HepG2 (cell line): ENCODE measurements around the gene LAPTM4A. TPM values are rescaled to one million over a fixed set of nuclear protein-coding genes. Genes with fewer than 3 reads are reported as not detected.

Experiments used
- DZIP1 ChIP-seq: sonication (generic); formaldehyde crosslinking; IDR thresholded peaks from 2 replicates; pipeline ENCODE4 v1.5.0; 2020; ENCODE audit warnings: mild to moderate bottlenecking, missing genetic modification reagents
- GABPA ChIP-seq, 2 experiments: IDR thresholded peaks; 2 replicates each; pipeline ENCODE4 v1.6.1; 2011 to 2016; ENCODE audit warnings: low read depth in 2 of 2, low read length in 1 of 2, missing biosample characterization in 1 of 2, missing genetic modification characterization in 1 of 2
- GRHL1 ChIP-seq: sonication (generic); formaldehyde crosslinking; conservative IDR thresholded peaks from 2 replicates; pipeline ENCODE4 v1.8.0; 2022; ENCODE audit warnings: missing genetic modification reagents
- HOXA7 ChIP-seq: sonication (generic); formaldehyde crosslinking; IDR thresholded peaks from 2 replicates; pipeline ENCODE4 v1.8.1; 2022; ENCODE audit warnings: mild to moderate bottlenecking, missing genetic modification reagents, moderate library complexity
- NFIC ChIP-seq: IDR thresholded peaks from 2 replicates; pipeline ENCODE4 v1.6.1; 2012; ENCODE audit warnings: mild to moderate bottlenecking, low read length, inconsistent platforms
- PBX3 ChIP-seq: sonication (generic); formaldehyde crosslinking; IDR thresholded peaks from 2 replicates; pipeline ENCODE4 v1.8.1; 2023; ENCODE audit warnings: missing genetic modification reagents, inconsistent platforms, borderline replicate concordance
- PREB ChIP-seq: sonication (generic); formaldehyde crosslinking; IDR thresholded peaks from 2 replicates; pipeline ENCODE4 v1.4.0; 2020; ENCODE audit warnings: missing genetic modification reagents
- SAP130 ChIP-seq: IDR thresholded peaks from 2 replicates; pipeline ENCODE4 v1.6.1; 2016; ENCODE audit warnings: low read depth
- SP2 ChIP-seq: sonication (generic); formaldehyde crosslinking; IDR thresholded peaks from 2 replicates; pipeline ENCODE4 v1.5.1; 2020; ENCODE audit warnings: mild to moderate bottlenecking, missing genetic modification reagents
- SP4 ChIP-seq: sonication (generic); formaldehyde crosslinking; IDR thresholded peaks from 2 replicates; pipeline ENCODE4 v1.8.1; 2023; ENCODE audit warnings: mild to moderate bottlenecking, missing genetic modification reagents
- ZBTB20 ChIP-seq: sonication (generic); formaldehyde crosslinking; IDR thresholded peaks from 2 replicates; pipeline ENCODE4 v1.8.1; 2023; ENCODE audit warnings: missing genetic modification reagents, low read depth, mild to moderate bottlenecking, borderline replicate concordance
- ZFP36 ChIP-seq: fragments of 150-350 bp; IDR thresholded peaks from 2 replicates; pipeline ENCODE4 v1.6.1; 2018; ENCODE audit warnings: borderline replicate concordance, low read length, low read depth; ENCODE audit not compliant: partially characterized antibody
- ZFP41 ChIP-seq: sonication (generic); formaldehyde crosslinking; IDR thresholded peaks from 2 replicates; pipeline ENCODE4 v1.4.0; 2020; ENCODE audit warnings: mild to moderate bottlenecking, missing genetic modification reagents, borderline replicate concordance
- ZNF224 ChIP-seq: sonication (generic); formaldehyde crosslinking; IDR thresholded peaks from 2 replicates; pipeline ENCODE4 v1.5.0; 2020; ENCODE audit warnings: mild to moderate bottlenecking, missing genetic modification reagents
- ZNF672 ChIP-seq: sonication (generic); formaldehyde crosslinking; IDR thresholded peaks from 2 replicates; pipeline ENCODE4 v1.8.1; 2022; ENCODE audit warnings: missing genetic modification reagents
- ZXDC ChIP-seq: sonication (generic); formaldehyde crosslinking; IDR thresholded peaks from 2 replicates; pipeline ENCODE4 v1.5.0; 2020; ENCODE audit warnings: mild to moderate bottlenecking, missing genetic modification reagents
- polyA plus RNA-seq, 8 experiments: library from polyadenylated mRNA; depleted of rRNA in 3 of 8; stranded (reverse) in 7 of 8; unstranded in 1 of 8; fragments of >200 nt; fragmentation: Illumina TruSeq in 4 of 8; extraction: Trizol in 4 of 8; gene quantifications; 2 replicates each; pipeline versions ENCODE4 v1.2.1 to v1.2.3, GENCODE V29; 2011 to 2016; ENCODE audit warnings: low read depth in 4 of 8, missing spikeins in 1 of 8, mixed read lengths in 1 of 8; ENCODE audit not compliant: insufficient read depth in 1 of 8
- total RNA-seq, 5 experiments: library from RNA; depleted of rRNA; stranded (reverse); fragments of >200 nt; fragmentation: Illumina TruSeq; extraction: Trizol; gene quantifications; 2 replicates each; pipeline ENCODE4 v1.2.3, GENCODE V29; 2016; ENCODE audit warnings: low read depth in 1 of 5
- TF ChIP-seq, protein P1 (sequence below): sonication (generic); formaldehyde crosslinking; IDR thresholded peaks from 2 replicates; pipeline ENCODE4 v1.5.1; 2020; ENCODE audit warnings: mild to moderate bottlenecking, missing genetic modification reagents, moderate library complexity
- TF ChIP-seq, protein P2 (sequence below): IDR thresholded peaks from 2 replicates; pipeline ENCODE4 v1.6.1; 2012; ENCODE audit warnings: inconsistent platforms

Gene LAPTM4A
- total and polyA plus RNA-seq, 2 of the 13 experiments (the other 11 are each of a cell fraction or from before 2014, with no cell fraction given), result 116 to 558 TPM

DNA sequence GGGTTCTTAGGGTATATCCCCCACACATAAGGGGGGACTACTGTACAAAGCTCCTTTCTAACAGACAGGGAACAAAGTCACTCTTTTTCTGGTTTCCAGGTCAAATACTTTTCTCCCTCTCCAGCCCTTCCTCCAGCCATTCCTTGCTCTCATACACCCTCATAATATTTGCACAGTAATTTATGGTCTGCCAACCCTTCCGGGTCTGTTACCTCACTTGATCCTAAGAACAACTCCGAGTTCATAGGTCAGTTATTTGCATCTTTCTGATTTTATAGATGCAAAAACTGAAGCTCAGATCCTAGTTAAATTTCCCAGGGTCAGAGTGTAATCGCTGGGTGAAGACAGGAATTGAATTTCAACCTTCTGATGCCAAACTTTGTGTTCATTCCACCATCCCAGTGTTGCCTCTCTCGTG, 24.2 kb downstream of the LAPTM4A start (continued):
- TF ChIP-seq, protein P1, sequence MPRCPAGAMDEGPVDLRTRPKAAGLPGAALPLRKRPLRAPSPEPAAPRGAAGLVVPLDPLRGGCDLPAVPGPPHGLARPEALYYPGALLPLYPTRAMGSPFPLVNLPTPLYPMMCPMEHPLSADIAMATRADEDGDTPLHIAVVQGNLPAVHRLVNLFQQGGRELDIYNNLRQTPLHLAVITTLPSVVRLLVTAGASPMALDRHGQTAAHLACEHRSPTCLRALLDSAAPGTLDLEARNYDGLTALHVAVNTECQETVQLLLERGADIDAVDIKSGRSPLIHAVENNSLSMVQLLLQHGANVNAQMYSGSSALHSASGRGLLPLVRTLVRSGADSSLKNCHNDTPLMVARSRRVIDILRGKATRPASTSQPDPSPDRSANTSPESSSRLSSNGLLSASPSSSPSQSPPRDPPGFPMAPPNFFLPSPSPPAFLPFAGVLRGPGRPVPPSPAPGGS (CRISPR knock-in tag), result no peak
- TF ChIP-seq ZBTB20 (CRISPR knock-in tag), result 0 out of 2 replicates have a peak, but pooled peaks have one; percentile 56
- no peak for TF ChIP-seq SP4 (CRISPR knock-in tag)
- peak; percentile 79 for TF ChIP-seq SAP130 (CRISPR knock-in tag)
- no peak for TF ChIP-seq ZNF224 (CRISPR knock-in tag)
- no peak for TF ChIP-seq ZXDC (CRISPR knock-in tag)
- no peak for TF ChIP-seq HOXA7 (CRISPR knock-in tag)
- no peak for TF ChIP-seq PBX3 (CRISPR knock-in tag)
- no peak for TF ChIP-seq ZFP36
- no peak for TF ChIP-seq SP2 (CRISPR knock-in tag)
- TF ChIP-seq NFIC, result peak; percentile 54; the same call in 1 of the 2 replicates
- no peak for TF ChIP-seq ZNF672
- TF ChIP-seq, protein P2, sequence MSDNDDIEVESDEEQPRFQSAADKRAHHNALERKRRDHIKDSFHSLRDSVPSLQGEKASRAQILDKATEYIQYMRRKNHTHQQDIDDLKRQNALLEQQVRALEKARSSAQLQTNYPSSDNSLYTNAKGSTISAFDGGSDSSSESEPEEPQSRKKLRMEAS, result no peak
- TF ChIP-seq GABPA (IDR thresholded peaks at IDR 0.05; ENCODE audit: low read depth, low read length), result no peak
- TF ChIP-seq GABPA (CRISPR knock-in tag; IDR thresholded peaks at IDR 0.05; ENCODE audit: low read depth), result peak; percentile 53
- TF ChIP-seq PREB, result no peak
- no peak for TF ChIP-seq GRHL1 (CRISPR knock-in tag)
- no peak for TF ChIP-seq ZFP41 (CRISPR knock-in tag)
- TF ChIP-seq DZIP1 (CRISPR knock-in tag), result no peak
